PC-9 (cell line): ENCODE data around the gene C9orf78.

Experiments
- CTCF ChIP-seq: fragments of 200-600 bp; sonication (generic); conservative IDR thresholded peaks from 2 replicates; pipeline ENCODE4 v1.6.1; 2017; ENCODE audit warnings: mixed run types, antibody characterized with exemption, mild to moderate bottlenecking, moderate library complexity
- EZH2 ChIP-seq: fragments of 200-600 bp; sonication (generic); IDR thresholded peaks from 2 replicates; pipeline ENCODE4 v1.8.0; 2017; ENCODE audit warnings: antibody characterized with exemption, low read depth

DNA sequence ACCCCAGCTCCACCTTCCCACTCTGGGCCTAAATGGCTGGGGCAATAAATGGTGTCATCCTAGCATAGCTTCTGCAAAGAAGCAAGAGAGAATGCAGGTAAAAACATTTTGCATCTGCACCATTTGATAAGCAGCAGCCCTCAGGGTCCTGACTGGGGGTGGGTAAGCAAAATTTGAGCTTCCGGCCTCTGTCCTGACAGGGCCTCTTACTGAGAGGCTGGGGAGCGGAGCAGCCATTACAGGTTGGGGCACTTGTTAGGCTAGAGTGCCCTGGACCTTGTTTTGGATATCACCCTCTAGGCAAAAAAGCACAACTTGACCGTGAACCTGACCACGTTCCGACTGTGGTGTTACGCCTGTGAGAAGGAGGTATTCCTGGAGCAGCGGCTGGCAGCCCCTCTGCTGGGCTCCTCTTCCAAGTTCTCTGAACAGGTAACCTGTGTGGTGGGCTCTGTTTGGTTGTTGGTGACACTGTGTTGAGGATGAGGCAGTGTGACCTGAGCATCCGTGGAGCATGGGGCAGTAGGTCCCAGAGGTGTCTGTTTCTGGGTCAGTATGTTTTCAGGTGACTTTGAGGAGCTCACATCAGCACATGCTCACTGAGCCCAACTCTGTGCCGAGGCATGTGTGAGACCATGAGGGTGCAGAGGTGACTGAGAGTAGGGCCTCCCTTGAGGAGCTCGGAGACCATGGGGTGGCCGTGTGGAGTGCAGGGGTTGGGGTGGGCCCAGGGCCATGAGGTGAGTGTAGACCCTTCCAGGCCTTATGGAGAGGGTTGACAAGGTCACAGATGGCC is 23.3 kb upstream of the C9orf78 start:
- TF ChIP-seq CTCF (no peak), EZH2 (no peak)
